ENCODE results near the gene CFDP1. TPM values are rescaled to one million over a fixed set of nuclear protein-coding genes. Genes with fewer than 3 reads are reported as not detected.

The CFDP1 gene
- total RNA-seq, 1 experiment from 2014 or later = 77.6 TPM

DNA sequence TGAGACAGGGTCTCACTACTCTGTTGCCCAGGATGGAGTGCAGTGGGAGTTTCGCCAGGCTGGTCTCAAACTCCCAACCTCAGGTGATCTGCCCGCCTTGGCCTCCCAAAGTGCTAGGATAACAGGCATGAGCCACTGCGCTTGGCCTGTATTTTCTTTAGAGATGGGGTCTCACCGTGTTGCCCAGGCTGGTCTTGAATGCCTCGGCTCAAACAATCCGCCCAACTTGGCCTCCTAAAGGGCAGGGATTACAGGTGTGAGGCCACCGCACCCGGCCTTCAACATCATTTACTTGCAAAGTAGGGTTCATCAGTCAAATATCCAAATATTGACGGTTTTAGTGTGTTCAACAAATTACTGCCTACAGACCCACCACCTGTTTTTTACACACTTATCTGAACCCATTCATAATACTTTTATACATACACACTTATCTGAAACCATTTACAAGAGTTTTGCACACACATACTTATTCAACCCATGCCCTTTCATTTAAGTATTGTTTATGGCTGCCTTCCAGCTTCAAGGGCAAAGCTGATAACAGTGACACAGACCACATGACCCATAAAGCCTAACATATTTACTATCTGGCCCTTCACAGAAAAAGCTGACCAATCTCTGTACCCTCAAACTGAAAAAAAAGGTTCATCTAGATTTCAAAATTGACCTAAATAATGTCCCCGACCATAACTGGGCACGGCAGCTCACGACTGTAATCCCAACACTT, 19.3 kb upstream of the CFDP1 start:
- H3K4me3 ChIP-seq (ENCODE audit: low read depth, low read length) = no peak overlapping the region
- Mint-ChIP-seq H3K9me3 (ENCODE audit: unreplicated experiment) (no peaks in the 10 kb centered on the region), H3K4me1 (ENCODE audit: low read depth, unreplicated experiment) (peaks cover 6% of the 10 kb centered on the region), H3K36me3 (ENCODE audit: insufficient read depth, unreplicated experiment) (peaks cover 47% of the 10 kb centered on the region), H3K27me3 (ENCODE audit: insufficient read depth, unreplicated experiment) (no peaks in the 10 kb centered on the region), H3K27ac (ENCODE audit: unreplicated experiment) (no peak overlapping the region), H3K4me3 (ENCODE audit: unreplicated experiment) (no peak overlapping the region)
- POLR2A ChIA-PET = no interaction called here
- CTCF ChIA-PET = interaction anchor here (0.7 to 1.1 kb wide), 2 partner anchors 12 to 253 kb away, joined by 3 to 11 read pairs; partner anchors contain the start of gene TMEM170A
- H3K4me1 ChIP-seq = no peaks in the 10 kb centered on the region
- H3K36me3 ChIP-seq (ENCODE audit: control insufficient read depth, insufficient read depth, low read length) = no peaks in the 10 kb centered on the region; the same call in 1 of the 2 replicates
- no peaks in the 10 kb centered on the region for H3K9me3 ChIP-seq
- no peak for TF ChIP-seq CTCF (IDR thresholded peaks at IDR 0.05; ENCODE audit: insufficient read depth in 1 of 2, low read depth in 1 of 2, low read length in 1 of 2, severe bottlenecking in 1 of 2, unreplicated experiment in 1 of 2)
- BruUV-seq (replicated peaks) = no TSS peak
- H3K27me3 ChIP-seq (replicated peaks; ENCODE audit: control insufficient read depth, insufficient read depth, low read length) = no peaks in the 10 kb centered on the region
- intact Hi-C loops (cut with micrococcal nuclease; ENCODE audit: unreplicated experiment) = no loop called here
- DNase-seq = no peak

- no peaks in the 10 kb centered on the region for H3K9me3 ChIP-seq
- no peaks in the 10 kb centered on the region for H3K27me3 ChIP-seq (replicated peaks; ENCODE audit: control insufficient read depth, insufficient read depth, low read length)
- no peaks in the 10 kb centered on the region for H3K27me3 Mint-ChIP-seq (ENCODE audit: insufficient read depth, unreplicated experiment)
- no peak overlapping the region for H3K27ac Mint-ChIP-seq (ENCODE audit: unreplicated experiment)
- TF ChIP-seq CTCF (IDR thresholded peaks at IDR 0.05; ENCODE audit: insufficient read depth in 1 of 2, low read depth in 1 of 2, low read length in 1 of 2, severe bottlenecking in 1 of 2, unreplicated experiment in 1 of 2) = no peak
- peaks cover 45% of the 10 kb centered on the region for H3K36me3 Mint-ChIP-seq (ENCODE audit: insufficient read depth, unreplicated experiment)
- no peak overlapping the region for H3K4me3 Mint-ChIP-seq (ENCODE audit: unreplicated experiment)
- no peak for DNase-seq
- no peaks in the 10 kb centered on the region for H3K4me1 ChIP-seq
- no peaks in the 10 kb centered on the region for H3K36me3 ChIP-seq (ENCODE audit: control insufficient read depth, insufficient read depth, low read length)
- CTCF ChIA-PET = interaction anchor here (0.5 kb wide), 1 partner anchor 67 kb away, joined by 3 read pairs; no protein-coding TSS in a partner anchor
- no TSS peak for BruUV-seq (replicated peaks)
- POLR2A ChIA-PET = no interaction called here
- no peaks in the 10 kb centered on the region for H3K9me3 Mint-ChIP-seq (ENCODE audit: unreplicated experiment)
- intact Hi-C loops (cut with micrococcal nuclease; ENCODE audit: unreplicated experiment) = loop anchor here (2.0 kb wide), 1 partner anchor 18 kb away; the partner anchor contains the start of gene TMEM170A
- no peak overlapping the region for H3K4me3 ChIP-seq (ENCODE audit: low read depth, low read length)
- no peaks in the 10 kb centered on the region for H3K4me1 Mint-ChIP-seq (ENCODE audit: low read depth, unreplicated experiment)
Observed at GRCh38 chr16:75446416-75446815, 13.1 kb upstream of the CFDP1 start.

- Mint-ChIP-seq H3K36me3 (ENCODE audit: insufficient read depth, unreplicated experiment) (peaks cover 46% of the 10 kb centered on the region), H3K27ac (ENCODE audit: unreplicated experiment) (no peak overlapping the region), H3K4me1 (ENCODE audit: low read depth, unreplicated experiment) (no peaks in the 10 kb centered on the region), H3K4me3 (ENCODE audit: unreplicated experiment) (no peak overlapping the region), H3K9me3 (ENCODE audit: unreplicated experiment) (no peaks in the 10 kb centered on the region), H3K27me3 (ENCODE audit: insufficient read depth, unreplicated experiment) (no peaks in the 10 kb centered on the region)
- H3K9me3 ChIP-seq = no peaks in the 10 kb centered on the region
- POLR2A ChIA-PET = no interaction called here
- no TSS peak for BruUV-seq (replicated peaks)
- H3K4me3 ChIP-seq (ENCODE audit: low read depth, low read length) = no peak overlapping the region
- H3K27me3 ChIP-seq (replicated peaks; ENCODE audit: control insufficient read depth, insufficient read depth, low read length) = no peaks in the 10 kb centered on the region
- H3K36me3 ChIP-seq (ENCODE audit: control insufficient read depth, insufficient read depth, low read length) = no peaks in the 10 kb centered on the region
- no peaks in the 10 kb centered on the region for H3K4me1 ChIP-seq
- intact Hi-C loops (cut with micrococcal nuclease; ENCODE audit: unreplicated experiment) = no loop called here
- DNase-seq = no peak
- CTCF ChIA-PET = interaction anchor here (0.6 kb wide), 1 partner anchor 201 kb away, joined by 3 read pairs; no protein-coding TSS in a partner anchor
- TF ChIP-seq CTCF (IDR thresholded peaks at IDR 0.05; ENCODE audit: insufficient read depth in 1 of 2, low read depth in 1 of 2, low read length in 1 of 2, severe bottlenecking in 1 of 2, unreplicated experiment in 1 of 2) = no peak
Observed at GRCh38 chr16:75445298-75445697, 12.0 kb upstream of the CFDP1 start.

All from Caco-2 (cell line).